Panc1 (cell line): ENCODE results near the gene PRDM2.

Experiments
- CTCF ChIP-seq: fragments of 450-650 bp; IDR thresholded peaks from 2 replicates; pipeline ENCODE4 v1.5.1; 2017; ENCODE audit warnings: mild to moderate bottlenecking
- POLR2AphosphoS5 ChIP-seq: IDR thresholded peaks from 2 replicates; pipeline ENCODE4 v1.6.1; 2012; ENCODE audit warnings: mild to moderate bottlenecking, low read depth, low read length, moderate library complexity
- REST ChIP-seq, 2 experiments: IDR thresholded peaks; 2 replicates each; pipeline ENCODE4 v1.6.1; 2011 to 2012; ENCODE audit warnings: low read depth in 2 of 2, control low read depth in 1 of 2, low read length in 1 of 2, mild to moderate bottlenecking in 1 of 2, moderate library complexity in 1 of 2; ENCODE audit not compliant: insufficient read depth in 1 of 2
- SIN3A ChIP-seq: IDR thresholded peaks from 2 replicates; pipeline ENCODE4 v1.6.1; 2012; ENCODE audit warnings: low read depth, mild to moderate bottlenecking, low read length, moderate library complexity, borderline replicate concordance; ENCODE audit not compliant: insufficient read depth

- TF ChIP-seq CTCF = no peak
- TF ChIP-seq POLR2AphosphoS5 = no peak
- no peak for TF ChIP-seq REST (IDR thresholded peaks at IDR 0.05; ENCODE audit: insufficient read depth in 1 of 2, low read depth in 2 of 2, low read length in 1 of 2)
- no peak for TF ChIP-seq SIN3A
Observed at GRCh38 chr1:13819642-13820041, 119.7 kb downstream of the PRDM2 start.
